ENCODE data around the gene HNRNPUL2.
A peak's percentile ranks its signal among the peaks of the same experiment; 100 is the strongest.

The HNRNPUL2 gene

GRCh38 chr11:62757846-62758788 is 30.9 kb upstream of the HNRNPUL2 start:
- Histone ChIP-seq H3K79me2 (ENCODE audit: control insufficient read depth, low read length) (peaks cover 21% of the 10 kb centered on the region), H3K4me2 (ENCODE audit: low read length) (no peak overlapping the region), H3K9me2 (replicated peaks; ENCODE audit: control insufficient read depth, low read length) (no peaks in the 10 kb centered on the region), H3K36me3 (ENCODE audit: control insufficient read depth, low read length) (peaks cover 13% of the 10 kb centered on the region), H3K4me3 (ENCODE audit: low read length) (no peak overlapping the region), H4K20me1 (ENCODE audit: control insufficient read depth, insufficient read depth, low read depth, low read length) (no peaks in the 10 kb centered on the region), H3F3A (ENCODE audit: control insufficient read depth, insufficient read depth) (peaks cover 3% of the 10 kb centered on the region; the same call in 1 of the 2 replicates), H3K27ac (ENCODE audit: low read depth, low read length) (no peak overlapping the region), H3K4me1 (ENCODE audit: control insufficient read depth, low read length) (peaks cover 23% of the 10 kb centered on the region), H3K27me3 (ENCODE audit: control insufficient read depth, low read length) (no peaks in the 10 kb centered on the region), H3K9me3 (ENCODE audit: control insufficient read depth, insufficient read depth, low read length) (no peaks in the 10 kb centered on the region)
- TF ChIP-seq CTCF (IDR thresholded peaks at IDR 0.05; ENCODE audit: low read depth, low read length, poor library complexity, severe bottlenecking) (no peak), EZH2phosphoT487 (IDR thresholded peaks at IDR 0.05; ENCODE audit: borderline replicate concordance, low read length) (no peak)

- Histone ChIP-seq H3F3A (ENCODE audit: control insufficient read depth, insufficient read depth) (peaks cover 3% of the 10 kb centered on the region; the same call in 1 of the 2 replicates), H3K4me3 (ENCODE audit: low read length) (peak overlapping the region; percentile 93), H3K9me3 (ENCODE audit: control insufficient read depth, insufficient read depth, low read length) (no peaks in the 10 kb centered on the region), H3K27ac (ENCODE audit: low read depth, low read length) (no peak overlapping the region), H3K36me3 (ENCODE audit: control insufficient read depth, low read length) (peaks cover 12% of the 10 kb centered on the region), H3K4me1 (ENCODE audit: control insufficient read depth, low read length) (peaks cover 14% of the 10 kb centered on the region), H3K9me2 (replicated peaks; ENCODE audit: control insufficient read depth, low read length) (no peaks in the 10 kb centered on the region), H3K4me2 (ENCODE audit: low read length) (peak overlapping the region; percentile 92), H3K27me3 (ENCODE audit: control insufficient read depth, low read length) (no peaks in the 10 kb centered on the region), H4K20me1 (ENCODE audit: control insufficient read depth, insufficient read depth, low read depth, low read length) (no peaks in the 10 kb centered on the region), H3K79me2 (ENCODE audit: control insufficient read depth, low read length) (peaks cover 18% of the 10 kb centered on the region)
- TF ChIP-seq CTCF (IDR thresholded peaks at IDR 0.05; ENCODE audit: low read depth, low read length, poor library complexity, severe bottlenecking) (no peak), EZH2phosphoT487 (IDR thresholded peaks at IDR 0.05; ENCODE audit: borderline replicate concordance, low read length) (no peak)
These were observed 27.9 kb upstream of the HNRNPUL2 start for GRCh38 chr11:62755086-62755615.

DNA sequence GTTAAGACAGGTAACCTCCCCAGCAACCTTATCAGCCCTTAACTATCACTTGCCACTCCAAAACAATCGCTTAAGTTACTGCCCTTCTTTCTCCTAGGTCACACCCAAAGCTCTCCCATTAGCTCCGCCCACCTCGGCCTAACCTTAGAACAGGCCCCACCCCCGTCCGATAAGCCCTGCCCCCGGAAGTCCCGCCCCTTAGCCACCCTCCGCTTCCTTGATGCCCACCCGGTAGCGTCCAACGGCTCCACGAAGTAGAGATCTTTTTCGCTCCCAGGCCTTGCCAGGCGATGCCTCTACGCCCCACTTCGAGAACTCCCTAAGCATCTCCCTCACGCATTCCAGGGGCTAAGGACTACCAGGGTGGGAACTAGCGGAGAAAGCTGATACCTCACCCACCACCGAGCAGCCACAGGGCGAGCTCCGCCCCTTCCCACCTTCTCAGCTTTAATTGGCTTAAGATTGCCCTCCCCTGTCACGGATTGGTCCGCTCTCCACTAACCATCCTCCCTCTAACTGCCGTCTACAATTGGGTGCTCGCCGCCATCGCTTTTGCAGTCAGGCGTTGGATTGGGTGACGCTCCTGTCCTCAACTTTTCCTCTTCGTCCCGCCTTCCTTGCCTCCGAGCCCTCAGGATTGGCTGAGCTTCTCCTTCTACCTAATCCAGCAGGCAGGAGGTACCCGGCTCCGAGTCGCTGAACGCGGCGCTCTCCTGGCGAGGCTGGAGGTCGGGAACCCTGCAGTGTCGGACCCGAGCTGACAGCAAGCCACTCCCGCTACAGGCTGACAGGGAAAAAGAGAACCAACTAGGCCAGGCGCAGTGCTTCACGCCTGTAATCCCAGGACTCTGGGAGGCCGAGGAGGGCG is 26.7 kb upstream of the HNRNPUL2 start, which contains the start of gene ZBTB3:
Gene ZBTB3 (minus strand): TSS at position 425 of the 868 bp plus-strand sequence. CDS start 496 bp downstream, outside the sequence.
- Histone ChIP-seq H3K9me2 (replicated peaks; ENCODE audit: control insufficient read depth, low read length) (no peaks in the 10 kb centered on the region), H3K9me3 (ENCODE audit: control insufficient read depth, insufficient read depth, low read length) (no peaks in the 10 kb centered on the region), H3K27me3 (ENCODE audit: control insufficient read depth, low read length) (no peaks in the 10 kb centered on the region), H3K79me2 (ENCODE audit: control insufficient read depth, low read length) (peaks cover 18% of the 10 kb centered on the region), H3K4me1 (ENCODE audit: control insufficient read depth, low read length) (peaks cover 14% of the 10 kb centered on the region), H3K27ac (ENCODE audit: low read depth, low read length) (peak within 1 kb of the TSS; percentile 77), H3K4me2 (ENCODE audit: low read length) (peak within 1 kb of the TSS; percentile 92), H3F3A (ENCODE audit: control insufficient read depth, insufficient read depth) (peaks cover 3% of the 10 kb centered on the region; the same call in 1 of the 2 replicates), H3K36me3 (ENCODE audit: control insufficient read depth, low read length) (peaks cover 12% of the 10 kb centered on the region), H4K20me1 (ENCODE audit: control insufficient read depth, insufficient read depth, low read depth, low read length) (no peaks in the 10 kb centered on the region), H3K4me3 (ENCODE audit: low read length) (peak within 1 kb of the TSS; percentile 93)
- TF ChIP-seq EZH2phosphoT487 (IDR thresholded peaks at IDR 0.05; ENCODE audit: borderline replicate concordance, low read length) (no peak), CTCF (IDR thresholded peaks at IDR 0.05; ENCODE audit: low read depth, low read length, poor library complexity, severe bottlenecking) (no peak)
